Stimulated activated CD4-positive, alpha-beta T cell treated with anti-CD3 and anti-CD28 coated beads, Interleukin-12 subunit alpha, Interleukin-12 subunit beta, amount 100 ng/mL, for 4 hours (primary cell): ENCODE measurements around the gene MMP15.

Experiments used
- DNase-seq: peaks from one replicate; pipeline ENCODE4 v3.0.0-alpha.2; 2020

The MMP15 gene

DNA sequence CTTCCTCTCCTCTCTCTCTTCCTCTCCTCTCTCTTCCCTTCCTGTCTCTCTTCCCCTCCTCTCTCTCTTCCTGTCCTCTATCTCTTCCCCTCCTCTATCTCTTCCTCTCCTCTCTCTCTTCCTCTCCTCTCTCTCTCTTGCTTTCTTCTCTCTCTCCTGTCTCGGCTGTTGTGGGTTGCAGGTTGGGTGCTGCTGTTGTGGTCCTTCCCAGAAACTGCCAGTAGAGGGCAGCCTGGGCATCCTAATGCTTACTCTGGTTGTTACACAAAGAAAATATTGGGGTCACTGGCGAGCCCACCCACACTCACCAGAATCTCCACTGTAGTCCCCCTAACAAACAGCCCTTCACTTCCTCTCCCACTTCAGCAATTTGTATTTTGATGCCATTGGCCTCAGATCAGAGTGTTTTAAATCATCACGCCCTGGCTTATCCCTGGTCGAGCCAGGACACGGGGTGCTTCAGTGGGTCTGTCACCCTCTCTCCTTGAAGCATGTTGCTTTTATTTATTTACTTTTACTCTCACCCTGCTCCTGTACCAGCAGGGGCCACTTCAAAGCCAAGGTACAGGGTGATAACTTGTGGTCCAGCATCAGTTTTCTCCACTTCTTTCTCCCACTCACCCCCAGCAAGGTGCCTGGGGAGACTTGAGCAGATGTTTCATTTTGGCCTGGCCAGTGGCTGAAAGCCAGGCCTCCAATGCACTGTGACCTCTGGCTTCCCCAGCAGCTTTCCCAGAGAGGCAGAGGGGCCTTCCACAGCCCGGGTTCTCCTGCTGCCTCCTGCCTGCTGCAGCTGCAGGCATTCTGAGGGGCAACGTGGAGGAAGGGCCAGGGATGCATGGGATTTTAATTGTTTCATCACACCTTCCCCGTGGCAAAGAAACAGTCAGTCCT is 4.7 kb upstream of the MMP15 start:
- peak; percentile 50 for DNase-seq

GRCh38 chr16:58021661-58022551 is 3.6 kb upstream of the MMP15 start:
- DNase-seq, result no peak

- DNase-seq, result no peak
Measured at GRCh38 chr16:58022601-58023371, 2.8 kb upstream of the MMP15 start.

- peak; percentile 11 for DNase-seq
Measured at GRCh38 chr16:58024486-58025350, 836 bp upstream of the MMP15 start.

GRCh38 chr16:58026139-58026704 is 668 bp downstream of the MMP15 start:
- peak; percentile 21 for DNase-seq

- DNase-seq, result no peak
Measured at GRCh38 chr16:58026705-58027160, 1.2 kb downstream of the MMP15 start.

DNA sequence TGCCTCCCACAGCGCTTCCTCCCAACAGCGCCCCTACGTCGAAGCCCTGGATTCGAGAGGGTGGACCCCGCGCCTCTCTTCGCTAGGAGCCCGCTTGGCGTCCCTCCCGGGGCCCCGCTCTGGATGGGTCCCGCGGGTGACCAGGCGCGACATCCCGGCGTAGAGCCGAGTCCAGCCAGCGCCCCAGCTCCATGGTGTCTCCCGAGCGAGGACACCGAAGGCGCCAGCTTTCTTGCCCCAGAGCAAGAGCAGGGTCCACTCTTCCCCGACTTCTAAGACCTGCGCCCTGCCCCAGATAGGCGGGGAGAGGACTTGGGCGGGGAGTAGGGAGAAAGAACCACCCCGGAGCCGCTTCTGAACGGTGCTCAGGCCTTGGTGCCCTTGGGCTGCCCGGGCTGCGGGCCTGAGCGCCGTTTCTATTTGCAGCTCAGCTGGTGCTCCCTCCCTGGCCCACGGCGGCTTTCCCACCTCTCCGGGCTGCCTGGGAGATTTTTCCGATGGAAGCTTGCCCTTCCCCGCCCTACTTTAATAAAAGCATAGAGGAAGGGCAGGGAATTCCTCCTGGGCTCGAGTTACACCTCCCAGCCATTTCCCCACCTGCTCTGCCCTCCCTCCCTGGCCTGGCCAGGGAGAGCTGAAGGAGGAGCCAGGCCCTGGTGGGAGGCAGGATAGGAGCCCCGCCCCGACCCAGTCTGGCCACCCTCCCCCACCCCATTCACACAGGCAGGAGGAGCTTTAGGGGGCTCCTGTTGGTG is 1.8 kb downstream of the MMP15 start:
- no peak for DNase-seq

DNA sequence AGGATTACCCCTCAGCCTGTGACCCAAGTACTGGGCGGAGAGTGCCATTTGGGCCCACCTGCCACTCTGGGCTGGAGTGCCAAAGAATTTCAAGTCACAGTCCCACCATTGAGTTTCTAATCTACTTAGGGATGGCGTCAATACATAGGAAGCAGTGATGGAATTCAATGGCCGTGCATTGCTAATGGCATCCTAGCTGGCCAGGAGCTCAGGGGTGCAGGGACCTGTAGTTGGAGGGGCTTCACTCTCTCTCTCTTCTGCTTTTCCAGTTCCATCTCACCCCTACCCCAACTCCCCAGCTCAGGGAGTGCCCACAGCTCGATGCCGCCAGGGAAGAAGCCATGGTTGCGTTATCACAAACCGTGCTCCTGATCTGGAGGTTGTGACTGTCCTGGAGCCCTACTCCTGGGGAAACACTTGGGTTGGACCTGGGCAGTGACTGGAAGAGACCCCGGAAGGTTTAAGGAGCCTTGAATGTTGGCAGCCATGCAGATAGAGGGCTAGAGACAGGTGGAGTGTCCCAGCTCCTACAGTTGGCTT is 2.4 kb downstream of the MMP15 start:
- DNase-seq, result no peak

- DNase-seq, result no peak
Measured at GRCh38 chr16:58028541-58029070, 3.1 kb downstream of the MMP15 start.

DNA sequence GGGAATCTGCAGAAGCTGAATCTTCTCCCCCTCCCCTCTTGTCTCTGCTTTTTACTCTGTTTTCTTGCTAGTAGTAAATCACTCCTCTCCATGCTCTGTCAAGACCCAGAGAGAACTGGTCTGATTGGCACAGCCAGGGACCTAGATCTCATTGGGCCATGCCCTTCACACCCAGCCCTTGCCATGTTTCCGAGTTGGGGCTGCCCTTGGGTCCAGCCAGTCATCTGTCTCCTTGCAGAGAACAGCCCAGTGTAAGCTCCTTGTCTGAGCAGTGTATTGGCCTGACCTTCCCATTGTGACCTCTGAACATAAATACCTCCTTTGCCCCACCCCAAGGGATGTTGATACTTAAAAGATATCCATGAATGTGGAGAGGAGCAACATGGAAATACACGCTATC is 3.9 kb downstream of the MMP15 start:
- DNase-seq, result no peak

- DNase-seq, result no peak
Measured at GRCh38 chr16:58030136-58030840, 4.7 kb downstream of the MMP15 start.

DNA sequence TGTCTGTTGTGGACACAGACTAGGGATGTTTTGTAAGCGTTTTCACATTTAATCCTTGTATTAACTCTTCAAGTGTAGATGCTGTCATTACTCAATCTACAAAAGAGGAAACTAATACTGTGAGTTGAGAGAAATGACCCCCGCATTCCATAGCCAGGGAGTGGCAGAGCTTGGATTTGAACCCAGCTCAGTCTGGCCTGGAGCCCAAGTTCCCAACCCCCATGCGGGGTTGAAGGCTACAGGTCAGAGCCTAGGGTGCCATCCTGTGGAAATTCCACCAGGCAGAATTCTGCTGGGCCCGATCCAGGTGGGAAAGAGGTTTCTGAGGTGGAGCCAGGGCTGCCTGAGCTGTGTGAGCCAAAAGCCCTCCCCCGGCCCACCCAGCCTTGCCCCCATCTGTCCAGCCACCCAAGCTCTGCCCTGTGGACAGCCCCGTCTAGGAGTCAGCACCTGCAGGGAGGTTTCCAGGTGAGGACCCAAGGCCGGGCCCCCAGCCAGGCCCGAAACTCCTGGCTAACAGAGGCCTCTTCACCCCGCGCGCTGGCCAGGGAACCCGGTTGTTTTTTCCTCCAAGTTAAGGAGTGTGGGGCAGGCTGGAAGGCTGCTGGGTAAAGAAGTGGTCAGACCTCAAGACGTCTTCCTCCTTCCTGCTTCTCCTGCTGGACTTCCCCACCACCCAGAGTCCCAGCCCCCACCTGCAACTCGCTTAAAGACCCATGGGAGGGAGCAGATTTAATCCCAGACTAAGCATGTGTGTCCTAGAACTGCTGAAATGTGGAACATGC is 5.7 kb downstream of the MMP15 start:
- no peak for DNase-seq

DNA sequence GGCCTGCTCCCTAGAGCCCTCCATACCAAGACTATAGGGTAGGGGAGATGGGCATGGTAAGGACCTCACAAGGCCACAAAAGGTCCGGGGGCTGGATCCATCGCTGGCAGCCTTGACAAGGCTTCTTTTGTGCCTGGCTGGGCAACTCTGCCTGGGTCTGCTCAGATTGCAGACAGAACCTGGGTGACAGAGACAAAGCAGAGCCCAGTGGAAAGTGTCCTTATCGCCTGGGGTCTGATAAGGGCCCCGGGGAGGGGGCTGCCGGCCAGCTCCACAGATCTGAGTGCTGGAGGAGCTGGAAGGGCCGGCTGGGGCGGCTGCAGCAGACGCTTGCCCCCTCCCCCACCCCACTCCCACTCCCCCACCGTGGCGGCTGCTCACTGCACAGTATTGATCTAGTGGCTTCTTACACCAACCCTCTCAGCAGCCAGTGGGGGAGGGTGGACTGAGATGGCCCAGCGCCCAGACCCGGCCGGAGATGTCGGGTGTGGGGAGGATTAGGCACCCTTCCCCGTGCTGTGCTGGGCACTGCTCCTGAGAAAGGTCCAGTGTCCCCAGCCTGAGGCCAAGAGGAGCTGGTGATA is 7.2 kb downstream of the MMP15 start:
- DNase-seq, result no peak

GRCh38 chr16:58034128-58034685 is 8.7 kb downstream of the MMP15 start:
- no peak for DNase-seq

GRCh38 chr16:58034774-58035173 is 9.2 kb downstream of the MMP15 start:
- no peak for DNase-seq

GRCh38 chr16:58035356-58036170 is 10.0 kb downstream of the MMP15 start:
- DNase-seq, result no peak

DNA sequence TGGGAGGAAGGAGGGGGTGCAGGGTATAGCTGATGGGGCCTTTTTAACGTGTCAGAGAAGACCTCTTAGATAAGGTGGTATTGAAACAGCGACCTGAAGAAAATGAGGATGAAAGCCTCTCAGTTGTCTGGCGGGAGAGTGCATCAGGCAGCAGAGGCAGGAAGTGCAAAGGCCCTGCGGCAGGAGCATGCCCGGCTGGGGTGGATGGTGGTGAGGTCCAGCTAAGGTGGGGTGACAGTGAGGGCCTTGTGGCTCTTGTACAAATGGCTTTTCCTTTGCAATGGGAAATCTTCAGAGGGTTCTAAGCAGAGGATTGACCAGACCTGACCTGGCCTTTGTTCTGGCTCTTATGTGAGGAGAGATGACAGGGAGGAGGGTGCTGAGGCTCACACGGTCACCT is 11.4 kb downstream of the MMP15 start:
- no peak for DNase-seq
